Measurements from ENCODE around the gene CTRB2.

DNA sequence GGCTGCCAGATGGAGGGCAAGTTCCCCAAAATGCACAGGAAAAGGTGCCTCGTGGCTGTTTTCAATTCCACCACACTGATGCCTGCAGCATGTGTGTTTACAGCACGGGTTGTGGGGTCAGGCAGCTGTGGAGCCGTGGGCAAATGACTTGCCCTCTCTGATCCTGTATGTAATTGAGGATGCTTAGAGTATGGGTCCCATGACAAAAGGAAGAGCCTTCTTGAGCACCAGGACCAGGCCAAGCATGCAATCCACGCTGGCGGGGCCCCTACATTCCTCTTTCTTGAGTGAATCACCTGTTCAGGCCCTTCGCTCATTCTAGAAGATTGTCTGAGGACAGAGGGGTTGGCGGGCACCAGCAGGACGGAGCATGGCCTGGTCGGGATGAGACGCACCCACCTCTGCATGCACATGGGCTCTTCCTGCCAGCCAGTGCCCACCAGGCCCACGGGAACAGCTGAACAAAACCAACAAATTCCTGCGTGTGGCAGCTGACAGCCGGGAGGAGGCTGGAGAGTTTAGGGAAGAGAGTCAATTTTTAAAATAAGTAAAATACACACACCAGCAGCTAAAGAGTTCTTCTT, 1.4 kb upstream of the CTRB2 start:
- TF ChIP-seq CTCF (IDR thresholded peaks at IDR 0.05) (no peak), POLR2A (IDR thresholded peaks at IDR 0.05) (no peak)

All from lower leg skin (tissue), 3 donors.